ENCODE data around the gene TMEM79. TPM values are rescaled to one million over a fixed set of nuclear protein-coding genes. Genes with fewer than 3 reads are reported as not detected.

TMEM79 gene
- total and polyA plus RNA-seq, 2 donors (not counting 3 experiments of a cell fraction or from before 2014, with no cell fraction given): 3.0 to 4.8 TPM

- Histone ChIP-seq H3K9me1 (replicated peaks; ENCODE audit: control insufficient read depth, extremely low read depth, insufficient read depth, low read length) (no peaks in the 10 kb centered on the region), H3K9ac (replicated peaks; ENCODE audit: extremely low read depth, insufficient read depth, low read length) (no peak overlapping the region), H3K36me3 (ENCODE audit: control insufficient read depth in 2 of 2, extremely low read depth in 1 of 2, insufficient read depth in 2 of 2, low read length in 2 of 2) (peaks cover 14 to 16% of the 10 kb centered on the region in 2 experiments), H3K4me3 (replicated peaks in 1 of 3; ENCODE audit: insufficient read depth in 1 of 3, low read depth in 1 of 3, low read length in 3 of 3) (peak overlapping the region in 2 of 3 experiments; percentile 57 to 92), H3K9me3 (replicated peaks; ENCODE audit: control insufficient read depth, insufficient read depth, low read length) (no peaks in the 10 kb centered on the region), H3K27ac (ENCODE audit: insufficient read depth, low read depth, low read length) (no peak overlapping the region), H3K27me3 (ENCODE audit: control insufficient read depth in 2 of 2, insufficient read depth in 2 of 2, low read length in 2 of 2) (no peaks in the 10 kb centered on the region), H3K4me1 (ENCODE audit: control insufficient read depth, extremely low read depth, insufficient read depth, low read length) (peaks cover 15% of the 10 kb centered on the region), H3K79me2 (ENCODE audit: control insufficient read depth, insufficient read depth, low read length) (peaks cover 46% of the 10 kb centered on the region), H2AFZ (ENCODE audit: low read depth, low read length) (no peak overlapping the region), H3K4me2 (ENCODE audit: insufficient read depth, low read length) (peak overlapping the region; percentile 83), H4K20me1 (replicated peaks; ENCODE audit: control insufficient read depth, extremely low read depth, insufficient read depth, low read length) (no peaks in the 10 kb centered on the region)
- no TSS peak for BruUV-seq (replicated peaks)
- ChIA-PET CTCF (interaction anchor here (0.6 to 2.8 kb wide), 5 partner anchors 14 to 29 kb away, joined by 3 to 9 read pairs (median 3); no protein-coding TSS in a partner anchor), POLR2A (no interaction called here)
- dilution Hi-C loops (cut with MboI; ENCODE audit: extremely low pct_ligation_motif_present, low sequenced_read_pairs): no loop called here
- FAIRE-seq (peak; percentile 49), DNase-seq (ENCODE audit: low read depth, low spot score) (peak; percentile 30)
- intact Hi-C loops (cut with micrococcal nuclease): loop anchor here (10.0 kb wide), 1 partner anchor 251 kb away; the partner anchor contains the start of gene MEX3A
- peak; percentile 6 to 23 for TF ChIP-seq CTCF (IDR thresholded peaks at IDR 0.05; ENCODE audit: extremely low read depth in 1 of 2, insufficient read depth in 1 of 2, low read depth in 1 of 2, low read length in 2 of 2)
- TF ChIP-seq MYC (IDR thresholded peaks at IDR 0.05; ENCODE audit: low read depth, low read length): no peak
These were observed 52.1 kb downstream of the TMEM79 start for GRCh38 chr1:156336242-156336641.

GRCh38 chr1:156337052-156337887 is 53.1 kb downstream of the TMEM79 start:
- Histone ChIP-seq H3K9ac (replicated peaks; ENCODE audit: extremely low read depth, insufficient read depth, low read length) (peak overlapping the region; percentile 73), H3K4me2 (ENCODE audit: insufficient read depth, low read length) (peak overlapping the region; percentile 83), H3K27me3 (ENCODE audit: control insufficient read depth in 2 of 2, insufficient read depth in 2 of 2, low read length in 2 of 2) (no peaks in the 10 kb centered on the region), H3K79me2 (ENCODE audit: control insufficient read depth, insufficient read depth, low read length) (peaks cover 44% of the 10 kb centered on the region), H3K9me3 (replicated peaks; ENCODE audit: control insufficient read depth, insufficient read depth, low read length) (no peaks in the 10 kb centered on the region), H2AFZ (ENCODE audit: low read depth, low read length) (peak overlapping the region; percentile 12), H3K27ac (ENCODE audit: insufficient read depth, low read depth, low read length) (peak overlapping the region; percentile 9), H3K36me3 (ENCODE audit: control insufficient read depth in 2 of 2, extremely low read depth in 1 of 2, insufficient read depth in 2 of 2, low read length in 2 of 2) (peaks cover 13 to 14% of the 10 kb centered on the region in 2 experiments), H4K20me1 (replicated peaks; ENCODE audit: control insufficient read depth, extremely low read depth, insufficient read depth, low read length) (no peaks in the 10 kb centered on the region), H3K9me1 (replicated peaks; ENCODE audit: control insufficient read depth, extremely low read depth, insufficient read depth, low read length) (no peaks in the 10 kb centered on the region), H3K4me1 (ENCODE audit: control insufficient read depth, extremely low read depth, insufficient read depth, low read length) (peaks cover 15% of the 10 kb centered on the region), H3K4me3 (replicated peaks in 1 of 3; ENCODE audit: insufficient read depth in 1 of 3, low read depth in 1 of 3, low read length in 3 of 3) (peak overlapping the region; percentile 57 to 92 (median 57))
- intact Hi-C loops (cut with micrococcal nuclease): loop anchor here (10.0 kb wide), 1 partner anchor 252 kb away; the partner anchor contains the start of gene MEX3A
- DNase-seq (ENCODE audit: low read depth, low spot score): no peak
- TF ChIP-seq GATA2 (IDR thresholded peaks at IDR 0.05; ENCODE audit: insufficient read depth, insufficient read length, low read depth, low read length) (no peak), POLR2A (IDR thresholded peaks at IDR 0.05; ENCODE audit: low read depth, low read length) (no peak), EZH2 (IDR thresholded peaks at IDR 0.05; ENCODE audit: borderline replicate concordance, low read depth, low read length, severe bottlenecking) (no peak), MYC (IDR thresholded peaks at IDR 0.05; ENCODE audit: low read depth, low read length) (no peak), MAX (IDR thresholded peaks at IDR 0.05; ENCODE audit: insufficient read depth, insufficient read length) (no peak), FOS (IDR thresholded peaks at IDR 0.05; ENCODE audit: borderline replicate concordance, insufficient read depth, low read length) (no peak), POLR2AphosphoS5 (IDR thresholded peaks at IDR 0.05; ENCODE audit: insufficient read depth, low read depth, low read length) (no peak), JUN (IDR thresholded peaks at IDR 0.05; ENCODE audit: borderline replicate concordance, insufficient read depth, insufficient read length, low read depth) (no peak), CTCF (IDR thresholded peaks at IDR 0.05; ENCODE audit: extremely low read depth in 1 of 2, insufficient read depth in 1 of 2, low read depth in 1 of 2, low read length in 2 of 2) (no peak)
- dilution Hi-C loops (cut with MboI; ENCODE audit: extremely low pct_ligation_motif_present, low sequenced_read_pairs): no loop called here
- FAIRE-seq: peak; percentile 33
- POLR2A ChIA-PET: no interaction called here
- no TSS peak for BruUV-seq (replicated peaks)
- CTCF ChIA-PET: interaction anchor here (0.6 to 2.8 kb wide), 9 partner anchors 15 to 112 kb away, joined by 3 to 11 read pairs (median 3); no protein-coding TSS in a partner anchor
